Spleen (tissue), 11 donors: ENCODE results near the gene FKRP. TPM values are rescaled to one million over a fixed set of nuclear protein-coding genes. Genes with fewer than 3 reads are reported as not detected.

ENCODE experiments used
- DNase-seq: peaks from one replicate; pipeline ENCODE4 v3.0.0-alpha.2; 2020
- H3K27ac ChIP-seq, 8 donors: fragments of 200-600 bp; sonication (generic) in 7 of 8; 1 replicate in 4 of 8; 2 replicates in 4 of 8; pipeline versions ENCODE4 v1.5.0 to v1.8.0; 2016 to 2021; ENCODE audit warnings: inconsistent platforms in 4 of 8, mild to moderate bottlenecking in 4 of 8, moderate library complexity in 1 of 8
- H3K27me3 ChIP-seq, 7 donors: fragments of 200-600 bp; sonication (generic) in 6 of 7; replicated peaks in 1 of 7; 1 replicate in 4 of 7; 2 replicates in 3 of 7; pipeline versions ENCODE4 v1.5.0 to v1.8.0; 2016 to 2021; ENCODE audit warnings: inconsistent platforms in 3 of 7, mild to moderate bottlenecking in 1 of 7
- H3K36me3 ChIP-seq, 6 donors: fragments of 200-600 bp; sonication (generic) in 5 of 6; 1 replicate in 4 of 6; 2 replicates in 2 of 6; pipeline versions ENCODE4 v1.5.0 to v1.8.0; 2016 to 2021; ENCODE audit warnings: inconsistent platforms in 2 of 6
- H3K4me1 ChIP-seq, 6 donors: fragments of 200-600 bp; sonication (generic) in 5 of 6; 1 replicate in 3 of 6; 2 replicates in 3 of 6; pipeline versions ENCODE4 v1.5.0 to v1.8.0; 2016 to 2021; ENCODE audit warnings: inconsistent platforms in 3 of 6
- H3K4me3 ChIP-seq, 8 donors: fragments of 200-600 bp; sonication (generic) in 7 of 8; 1 replicate in 4 of 8; 2 replicates in 4 of 8; pipeline versions ENCODE4 v1.5.0 to v1.8.0; 2016 to 2021; ENCODE audit warnings: inconsistent platforms in 4 of 8, mild to moderate bottlenecking in 4 of 8, moderate library complexity in 2 of 8
- H3K9me3 ChIP-seq, 8 donors: fragments of 200-600 bp; sonication (generic) in 7 of 8; 1 replicate in 4 of 8; 2 replicates in 4 of 8; pipeline versions ENCODE4 v1.5.0 to v1.8.0; 2016 to 2021; ENCODE audit warnings: inconsistent platforms in 4 of 8
- CTCF ChIP-seq, 11 experiments: fragments of 200-600 bp in 7 of 11; fragments of 450-650 bp in 4 of 11; sonication (generic) in 4 of 11; IDR thresholded peaks in 8 of 11; conservative IDR thresholded peaks in 3 of 11; 1 replicate in 7 of 11; 2 replicates in 4 of 11; pipeline versions ENCODE4 v1.4.0 to v1.8.0; 2016 to 2021; ENCODE audit warnings: antibody characterized with exemption in 11 of 11, inconsistent platforms in 4 of 11, mild to moderate bottlenecking in 1 of 11
- POLR2A ChIP-seq, 3 donors: fragments of 450-650 bp; IDR thresholded peaks; one replicate each; pipeline ENCODE4 v1.5.1; 2017; ENCODE audit warnings: antibody characterized with exemption in 3 of 3, mild to moderate bottlenecking in 1 of 3
- POLR2AphosphoS5 ChIP-seq, 3 donors: sonication (generic); formaldehyde crosslinking; IDR thresholded peaks; one replicate each; pipeline ENCODE4 v1.5.1; 2017; ENCODE audit warnings: antibody characterized with exemption in 3 of 3
- WGBS, 5 donors: extraction: QIAGEN DNeasy Blood & Tissue Kit in 3 of 5; methylation state at CpG; one replicate each; pipeline versions ENCODE4 v1.1.5 to v1.1.7; 2013 to 2018; 5-methylcytosine and 5-hydroxymethylcytosine counted together
- intact Hi-C: fragments of 100-400 bp; cut with DNase I; formaldehyde crosslinking; loops from one replicate; pipeline ENCODE4 v1.15.0; 2023; ENCODE audit warnings: low total_unique reads
- polyA plus RNA-seq, 3 donors: library from polyadenylated mRNA; stranded (reverse); fragments of 200-250 nt; gene quantifications; one replicate each; pipeline ENCODE4 v1.2.1, GENCODE V29; 2013
- total RNA-seq, 7 donors: library from RNA; depleted of rRNA in 3 of 7; stranded (reverse); fragments of >200 nt in 3 of 7; fragmentation: NEBNext Ultra II Directional in 4 of 7; extraction: Animal tissue kit (Norgen Biotek cat#: 25700) in 4 of 7; gene quantifications; one replicate each; pipeline versions ENCODE4 v1.1.0 to v1.2.1, GENCODE V29; 2016 to 2021
- donor health status: healthy with polysubstance abuse.
- donor health status: DM: no; HTN: no; CAD: no; lungs with moderate emphysema.
- donor health status: DM: no; HTN: no; CAD: no.
- donor health status: Bipolar disorder and iron deficiency.
- donor health status: healthy.
- donor health status: DM: no; HTN: no; CAD: no.
- donor health status: DM: yes; HTN: yes; CAD: no.

The FKRP gene
- total and polyA plus RNA-seq, 10 donors: 5.3 to 24.8 (median 18.8) TPM

DNA sequence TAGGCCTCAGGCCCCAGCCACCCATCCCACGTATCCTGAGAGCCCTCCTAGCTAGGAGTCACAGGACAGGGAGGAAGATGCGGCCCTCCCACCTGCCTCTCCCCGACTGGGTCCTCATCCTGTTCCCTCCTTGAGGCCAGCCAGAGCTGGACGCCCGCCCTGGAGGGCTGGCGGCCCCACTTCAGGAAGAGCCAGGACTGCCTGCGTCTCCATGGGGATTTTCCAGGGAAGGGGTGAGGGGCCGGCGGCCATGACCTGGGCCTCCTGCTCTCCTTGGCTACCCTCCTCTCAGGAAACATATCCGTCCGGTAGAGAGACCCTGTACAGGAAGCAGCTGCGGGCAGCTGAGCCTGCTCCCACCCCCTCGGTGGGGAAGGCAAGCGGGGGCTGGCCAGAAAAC lies 17.6 kb upstream of the FKRP start:
- Histone ChIP-seq H3K9me3 (no peaks in the 10 kb centered on the region), H3K4me1 (peaks cover 43 to 100% (median 86%) of the 10 kb centered on the region in 6 donors), H3K36me3 (peaks cover 0 to 100% (median 88%) of the 10 kb centered on the region in 6 donors), H3K4me3 (peak overlapping the region in 3 of 8 donors; percentile 3 to 57 (median 33)), H3K27me3 (no peaks in the 10 kb centered on the region), H3K27ac (peak overlapping the region; percentile 32 to 93 (median 67))
- no peak for TF ChIP-seq CTCF (IDR thresholded peaks at IDR 0.05 in 8 of 11, conservative IDR thresholded peaks at IDR 0.05 in 3 of 11)
- peak in 1 of 3 donors; percentile 14 for TF ChIP-seq POLR2A (IDR thresholded peaks at IDR 0.05)
- peak; percentile 50 to 84 (median 69) for TF ChIP-seq POLR2AphosphoS5 (IDR thresholded peaks at IDR 0.05)
- WGBS, 5 donors: 40 to 54% (median 52%) methylated on average over 8 to 14 of the region's 14 CpGs
- intact Hi-C loops: loop anchor here (2.0 kb wide), 1 partner anchor 23 kb away; no protein-coding TSS in a partner anchor
- peak; percentile 79 for DNase-seq

GRCh38 chr19:46728693-46729339 lies 17.0 kb upstream of the FKRP start:
- peaks cover 0 to 100% (median 85%) of the 10 kb centered on the region in 6 donors for H3K36me3 ChIP-seq
- peak overlapping the region in 2 of 8 donors; percentile 33 to 57 for H3K4me3 ChIP-seq
- H3K9me3 ChIP-seq: no peaks in the 10 kb centered on the region
- peak overlapping the region in 7 of 8 donors; percentile 48 to 93 (median 73) for H3K27ac ChIP-seq
- TF ChIP-seq POLR2A (IDR thresholded peaks at IDR 0.05) (no peak), CTCF (IDR thresholded peaks at IDR 0.05 in 8 of 11, conservative IDR thresholded peaks at IDR 0.05 in 3 of 11) (peak; percentile 92 to 99 (median 98)), POLR2AphosphoS5 (IDR thresholded peaks at IDR 0.05) (peak in 1 of 3 donors; percentile 80)
- DNase-seq: peak; percentile 97
- intact Hi-C loops: loop anchor here (2.0 kb wide), 1 partner anchor 24 kb away; no protein-coding TSS in a partner anchor
- no peaks in the 10 kb centered on the region for H3K27me3 ChIP-seq
- WGBS, 5 donors: 31 to 42% (median 38%) methylated on average over 19 to 20 of the region's 20 CpGs
- peaks cover 38 to 100% (median 83%) of the 10 kb centered on the region in 6 donors for H3K4me1 ChIP-seq

- no peak overlapping the region for H3K4me3 ChIP-seq
- WGBS, 5 donors: 74 to 86% (median 78%) methylated on average over 7 of the region's 7 CpGs
- no peak for DNase-seq
- intact Hi-C loops: loop anchor here (2.0 kb wide), 1 partner anchor 25 kb away; no protein-coding TSS in a partner anchor
- H3K36me3 ChIP-seq: peaks cover 0 to 100% (median 82%) of the 10 kb centered on the region in 6 donors
- peaks cover 38 to 100% (median 88%) of the 10 kb centered on the region in 6 donors for H3K4me1 ChIP-seq
- H3K9me3 ChIP-seq: no peaks in the 10 kb centered on the region
- no peak for TF ChIP-seq POLR2AphosphoS5 (IDR thresholded peaks at IDR 0.05)
- TF ChIP-seq POLR2A (IDR thresholded peaks at IDR 0.05): no peak
- TF ChIP-seq CTCF (IDR thresholded peaks at IDR 0.05 in 8 of 11, conservative IDR thresholded peaks at IDR 0.05 in 3 of 11): peak in 1 of 11 experiments; percentile 7
- peak overlapping the region in 5 of 8 donors; percentile 64 to 93 (median 86) for H3K27ac ChIP-seq
- no peaks in the 10 kb centered on the region for H3K27me3 ChIP-seq
These were observed 16.2 kb upstream of the FKRP start for GRCh38 chr19:46729696-46730095.

DNA sequence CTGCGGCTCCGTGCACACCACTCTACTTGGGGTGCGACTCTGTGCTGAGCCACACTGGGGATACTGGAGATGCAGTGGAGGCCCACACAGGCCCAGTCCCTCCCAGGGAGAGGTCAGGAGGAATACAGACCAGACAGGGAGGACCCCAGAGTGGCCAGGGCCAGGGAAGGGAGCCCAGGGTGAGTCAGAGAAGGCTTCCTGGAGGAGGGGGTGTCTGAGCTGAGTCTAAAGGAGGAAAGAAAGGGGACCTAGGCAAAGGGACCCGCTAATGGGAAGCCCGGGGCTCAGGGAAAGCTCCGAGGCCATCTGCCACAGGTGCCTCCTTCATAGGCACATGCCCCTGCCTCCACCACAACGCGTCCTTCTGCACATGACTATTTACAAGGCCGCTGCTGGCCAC lies 15.7 kb upstream of the FKRP start:
- peaks cover 38 to 100% (median 89%) of the 10 kb centered on the region in 6 donors for H3K4me1 ChIP-seq
- H3K27ac ChIP-seq: peak overlapping the region in 5 of 8 donors; percentile 37 to 93 (median 86)
- H3K27me3 ChIP-seq: no peaks in the 10 kb centered on the region
- 81 to 89% (median 83%) methylated on average over 6 to 9 of the region's 9 CpGs for WGBS, 5 donors
- peaks cover 0 to 100% (median 82%) of the 10 kb centered on the region in 6 donors for H3K36me3 ChIP-seq
- no peaks in the 10 kb centered on the region for H3K9me3 ChIP-seq
- no peak overlapping the region for H3K4me3 ChIP-seq
- intact Hi-C loops: no loop called here
- TF ChIP-seq POLR2AphosphoS5 (IDR thresholded peaks at IDR 0.05): peak in 1 of 3 donors; percentile 26
- TF ChIP-seq CTCF (IDR thresholded peaks at IDR 0.05 in 8 of 11, conservative IDR thresholded peaks at IDR 0.05 in 3 of 11): no peak
- DNase-seq: peak; percentile 72
